C4-2B (cell line): ENCODE results near the gene PGM5.

Source experiments
- H3K27ac ChIP-seq: fragments of 450-650 bp; 2 replicates; pipeline ENCODE4 v1.5.1; 2017
- ZFX ChIP-seq: fragments of 450-650 bp; IDR thresholded peaks from 2 replicates; pipeline ENCODE4 v1.6.1; 2017
- TF ChIP-seq, protein P1 (sequence below): fragments of 450-650 bp; conservative IDR thresholded peaks from 2 replicates; pipeline ENCODE4 v1.5.1; 2017; ENCODE audit warnings: mild to moderate bottlenecking

PGM5 gene

DNA sequence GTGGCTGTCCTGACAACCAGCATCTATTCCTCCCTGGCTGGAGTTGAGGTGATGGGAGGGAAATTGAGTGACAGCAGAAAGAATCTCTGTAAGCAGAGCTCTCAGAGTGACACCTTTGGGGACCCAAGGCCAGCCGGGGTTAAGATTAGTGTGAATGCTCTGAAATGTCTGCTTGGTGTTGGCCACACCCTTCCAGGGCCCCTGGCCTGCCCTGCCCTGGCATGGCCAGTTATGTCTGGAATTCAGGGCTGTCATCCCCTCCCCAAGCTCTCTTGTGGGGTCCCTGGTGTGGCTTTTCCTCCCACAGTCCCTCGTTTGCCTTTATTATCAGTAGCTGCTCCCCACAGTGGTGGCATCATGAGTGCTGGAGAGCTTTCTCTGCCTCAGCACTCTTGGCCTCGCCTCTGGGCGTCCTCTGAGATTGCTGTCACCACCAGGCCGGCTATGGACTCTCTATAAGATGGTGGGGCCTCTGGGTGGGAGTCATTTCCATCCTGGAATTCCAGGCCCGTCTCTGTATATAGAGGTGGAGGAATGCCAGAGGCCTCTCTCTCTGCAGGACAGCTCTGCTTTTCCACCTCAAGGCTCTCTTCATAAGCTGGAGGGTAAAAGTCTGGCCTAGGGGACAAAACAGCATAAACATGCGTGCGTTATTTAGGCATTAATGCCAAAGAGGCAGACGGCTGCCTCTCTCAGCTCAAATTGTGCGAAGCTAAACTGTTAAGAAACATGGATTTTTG is 180.6 kb downstream of the PGM5 start:
- no peak overlapping the region for H3K27ac ChIP-seq
- no peak for TF ChIP-seq ZFX
- TF ChIP-seq, protein P1, sequence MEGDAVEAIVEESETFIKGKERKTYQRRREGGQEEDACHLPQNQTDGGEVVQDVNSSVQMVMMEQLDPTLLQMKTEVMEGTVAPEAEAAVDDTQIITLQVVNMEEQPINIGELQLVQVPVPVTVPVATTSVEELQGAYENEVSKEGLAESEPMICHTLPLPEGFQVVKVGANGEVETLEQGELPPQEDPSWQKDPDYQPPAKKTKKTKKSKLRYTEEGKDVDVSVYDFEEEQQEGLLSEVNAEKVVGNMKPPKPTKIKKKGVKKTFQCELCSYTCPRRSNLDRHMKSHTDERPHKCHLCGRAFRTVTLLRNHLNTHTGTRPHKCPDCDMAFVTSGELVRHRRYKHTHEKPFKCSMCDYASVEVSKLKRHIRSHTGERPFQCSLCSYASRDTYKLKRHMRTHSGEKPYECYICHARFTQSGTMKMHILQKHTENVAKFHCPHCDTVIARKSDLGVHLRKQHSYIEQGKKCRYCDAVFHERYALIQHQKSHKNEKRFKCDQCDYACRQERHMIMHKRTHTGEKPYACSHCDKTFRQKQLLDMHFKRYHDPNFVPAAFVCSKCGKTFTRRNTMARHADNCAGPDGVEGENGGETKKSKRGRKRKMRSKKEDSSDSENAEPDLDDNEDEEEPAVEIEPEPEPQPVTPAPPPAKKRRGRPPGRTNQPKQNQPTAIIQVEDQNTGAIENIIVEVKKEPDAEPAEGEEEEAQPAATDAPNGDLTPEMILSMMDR: no peak

GRCh38 chr9:68537616-68537880 is 181.1 kb downstream of the PGM5 start:
- no peak overlapping the region for H3K27ac ChIP-seq
- no peak for TF ChIP-seq ZFX
- TF ChIP-seq, protein P1: no peak

DNA sequence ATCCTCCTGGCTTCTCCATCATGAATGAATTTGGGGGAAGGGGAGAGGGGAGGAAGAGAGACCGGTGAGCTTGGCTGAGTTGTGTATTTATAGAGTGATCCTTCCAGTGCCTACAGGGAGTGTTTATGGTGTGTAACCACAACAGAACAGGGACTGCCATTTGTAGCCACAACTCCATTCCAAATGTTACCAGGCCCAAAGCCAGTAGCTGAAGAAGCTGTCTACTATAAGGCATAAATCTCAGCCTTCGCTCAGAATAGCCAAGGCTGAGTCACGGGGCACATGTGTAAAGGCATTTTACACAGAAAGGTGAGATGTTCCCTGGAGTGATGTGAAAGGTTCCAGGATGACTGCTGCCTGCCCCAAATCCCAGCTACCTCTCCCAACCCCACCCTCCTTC is 181.8 kb downstream of the PGM5 start:
- no peak overlapping the region for H3K27ac ChIP-seq
- TF ChIP-seq, protein P1: no peak
- no peak for TF ChIP-seq ZFX

- TF ChIP-seq ZFX: no peak
- TF ChIP-seq, protein P1: no peak
- H3K27ac ChIP-seq: no peak within 1 kb of the TSS
Observed at GRCh38 chr9:68540712-68541535, 184.5 kb downstream of the PGM5 start, which contains the start of gene TMEM252. TSS of gene TMEM252 (minus strand) at chr9:68540883. CDS start at chr9:68540814, 69 bp downstream.

- H3K27ac ChIP-seq: no peak overlapping the region
- TF ChIP-seq, protein P1: no peak
- no peak for TF ChIP-seq ZFX
Observed at GRCh38 chr9:68541568-68541967, 185.2 kb downstream of the PGM5 start.

DNA sequence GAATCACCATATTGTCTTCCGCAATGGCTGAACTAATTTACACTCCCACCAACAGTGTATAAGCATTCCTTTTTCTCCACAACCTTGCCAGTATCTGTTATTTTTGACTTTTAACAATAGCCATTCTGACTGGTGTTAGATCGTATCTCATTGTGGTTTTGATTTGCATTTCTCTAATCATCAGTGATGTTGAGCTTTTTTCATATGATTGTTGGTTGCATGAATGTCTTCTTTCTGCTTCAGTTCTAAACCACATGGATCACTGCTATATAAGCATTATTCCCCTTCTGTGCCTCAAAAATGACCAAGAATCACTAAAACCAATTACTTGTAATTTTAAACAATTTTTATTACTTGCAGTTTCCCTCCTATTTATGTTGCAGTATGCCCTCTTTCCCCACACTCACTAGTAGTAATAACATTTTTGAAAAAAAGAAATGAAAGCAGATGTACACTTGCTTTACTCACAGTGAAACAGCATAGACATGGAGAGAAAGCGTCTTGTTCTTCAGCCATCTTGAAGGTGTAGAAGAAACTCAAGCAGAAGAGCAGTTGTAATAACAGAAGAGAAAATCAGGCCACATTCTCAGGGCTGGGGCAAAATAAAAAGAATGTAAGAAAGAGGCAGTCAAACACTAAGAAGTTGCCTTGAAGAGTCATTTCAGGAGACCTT is 188.8 kb downstream of the PGM5 start:
- H3K27ac ChIP-seq: no peak overlapping the region
- TF ChIP-seq ZFX: no peak
- TF ChIP-seq, protein P1: no peak
